Measurements from ENCODE around the gene DTNB.

Gene DTNB

DNA sequence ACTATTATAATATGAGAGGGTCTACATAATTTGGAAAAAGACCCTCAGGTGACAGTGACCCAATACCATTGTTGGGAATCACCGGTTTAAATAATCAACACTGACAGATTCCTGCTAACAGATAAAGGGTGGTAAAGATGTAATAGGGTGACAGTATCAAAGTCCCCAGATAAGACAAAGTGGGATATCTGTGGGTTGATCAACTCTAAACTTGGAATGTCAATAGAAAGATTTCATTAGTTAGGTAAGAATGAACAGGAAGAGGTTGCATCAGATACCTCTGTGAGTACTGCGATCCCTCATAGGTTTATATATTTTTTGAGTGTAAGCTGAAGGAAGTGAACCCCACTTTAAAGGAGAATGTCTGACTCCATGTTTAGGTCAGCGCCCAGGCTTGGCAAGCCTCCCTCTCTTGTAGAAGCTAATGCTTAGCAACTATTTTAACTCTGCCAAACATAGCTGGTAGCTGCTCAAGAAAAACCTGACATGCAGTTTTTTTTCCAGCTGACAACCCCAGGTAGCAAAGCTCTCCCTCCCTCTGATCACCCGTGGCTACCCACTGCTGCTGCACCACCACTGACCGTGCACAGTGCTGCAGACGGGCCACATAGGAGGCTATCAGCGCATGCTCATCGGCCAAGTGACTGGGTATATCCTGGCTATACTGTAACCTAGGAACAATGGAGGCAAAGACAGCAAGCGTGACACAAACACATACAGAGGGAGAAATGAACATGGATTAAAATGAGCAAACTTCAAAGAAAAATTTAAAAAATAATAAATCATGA lies 218.4 kb downstream of the DTNB start:
- Histone ChIP-seq H3K4me3 (ENCODE audit: insufficient read depth, low read depth, low read length) (no peak overlapping the region), H3K36me3 (ENCODE audit: control insufficient read depth, insufficient read depth, low read length) (no peaks in the 10 kb centered on the region), H3K4me1 (ENCODE audit: control insufficient read depth, insufficient read depth, low read length) (no peaks in the 10 kb centered on the region), H3K27ac (ENCODE audit: insufficient read depth, low read depth, low read length, poor library complexity, severe bottlenecking) (no peak overlapping the region), H3K9me3 (ENCODE audit: control insufficient read depth, low read length) (no peaks in the 10 kb centered on the region), H3K27me3 (ENCODE audit: control insufficient read depth, insufficient read depth, low read length, poor library complexity, severe bottlenecking) (no peaks in the 10 kb centered on the region)
- WGBS, 2 experiments, result 96% methylated on average over 9 of the region's 9 CpGs

DNA sequence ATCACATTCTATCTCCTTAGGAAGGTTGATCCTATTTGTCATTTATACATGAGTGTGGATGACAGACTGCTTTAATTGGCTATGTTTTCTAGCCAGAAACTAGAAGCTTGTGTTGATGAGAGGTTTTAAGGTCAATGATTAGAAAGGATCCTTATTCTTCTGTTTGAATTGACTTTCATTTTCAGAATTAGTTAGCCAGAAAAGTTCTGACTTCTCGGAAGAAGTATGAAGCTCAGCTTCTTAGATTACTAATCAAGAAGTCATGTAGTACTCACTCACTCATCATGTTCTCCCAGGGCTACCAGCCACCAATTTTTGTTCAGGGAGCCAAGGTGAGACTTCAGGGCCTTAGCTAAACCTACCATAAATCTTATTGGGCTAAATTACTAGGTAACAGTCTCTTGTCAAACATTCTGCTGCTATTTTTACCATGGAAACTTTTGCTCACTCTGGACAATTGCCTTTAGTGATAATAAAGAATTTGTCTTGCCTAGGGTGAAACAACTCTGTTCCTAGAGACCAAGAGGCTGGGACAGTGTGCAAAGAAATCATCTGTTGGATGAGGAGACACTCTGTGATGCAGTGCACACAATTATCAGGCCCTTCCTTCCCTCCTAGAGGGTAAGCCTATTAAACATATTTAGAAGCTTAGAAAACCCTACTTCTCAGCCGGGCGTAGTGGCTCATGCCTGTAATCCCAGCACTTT lies 220.0 kb downstream of the DTNB start:
- no peaks in the 10 kb centered on the region for H3K27me3 ChIP-seq (ENCODE audit: control insufficient read depth, insufficient read depth, low read length, poor library complexity, severe bottlenecking)
- H3K27ac ChIP-seq (ENCODE audit: insufficient read depth, low read depth, low read length, poor library complexity, severe bottlenecking), result no peak overlapping the region
- H3K36me3 ChIP-seq (ENCODE audit: control insufficient read depth, insufficient read depth, low read length), result no peaks in the 10 kb centered on the region
- H3K9me3 ChIP-seq (ENCODE audit: control insufficient read depth, low read length), result no peaks in the 10 kb centered on the region
- WGBS, 2 experiments, result 83 to 97% methylated on average over 3 of the region's 3 CpGs
- no peaks in the 10 kb centered on the region for H3K4me1 ChIP-seq (ENCODE audit: control insufficient read depth, insufficient read depth, low read length)
- H3K4me3 ChIP-seq (ENCODE audit: insufficient read depth, low read depth, low read length), result no peak overlapping the region

GRCh38 chr2:25448808-25449207 lies 224.6 kb downstream of the DTNB start:
- 90 to 93% methylated on average over 2 to 3 of the region's 6 CpGs for WGBS, 2 experiments
- Histone ChIP-seq H3K9me3 (ENCODE audit: control insufficient read depth, low read length) (no peaks in the 10 kb centered on the region), H3K36me3 (ENCODE audit: control insufficient read depth, insufficient read depth, low read length) (no peaks in the 10 kb centered on the region), H3K4me1 (ENCODE audit: control insufficient read depth, insufficient read depth, low read length) (no peaks in the 10 kb centered on the region), H3K4me3 (ENCODE audit: insufficient read depth, low read depth, low read length) (no peak overlapping the region), H3K27me3 (ENCODE audit: control insufficient read depth, insufficient read depth, low read length, poor library complexity, severe bottlenecking) (no peaks in the 10 kb centered on the region), H3K27ac (ENCODE audit: insufficient read depth, low read depth, low read length, poor library complexity, severe bottlenecking) (no peak overlapping the region)

GRCh38 chr2:25447018-25447417 lies 226.4 kb downstream of the DTNB start:
- WGBS, 2 experiments, result 91 to 94% methylated on average over 1 of the region's 1 CpG

DNA sequence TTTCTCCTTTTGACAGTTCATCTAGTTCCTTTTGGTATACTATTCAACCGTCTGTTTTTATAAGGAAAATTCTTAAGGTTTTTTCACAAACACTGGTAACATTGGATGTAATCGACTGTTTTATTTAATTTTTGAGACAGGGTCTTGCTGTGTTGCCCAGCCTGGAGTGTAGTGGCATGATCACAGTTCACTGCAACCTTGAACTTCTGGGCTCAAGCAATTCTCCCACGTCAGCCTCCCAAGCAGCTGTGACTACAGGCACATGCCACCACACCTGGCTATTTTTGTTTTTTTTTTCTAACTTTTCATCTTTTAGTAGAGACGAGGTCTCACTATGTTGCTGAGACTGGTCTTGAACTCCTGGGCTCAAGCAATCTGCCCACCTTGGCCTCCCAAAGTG lies 227.3 kb downstream of the DTNB start:
- Histone ChIP-seq H3K27ac (ENCODE audit: insufficient read depth, low read depth, low read length, poor library complexity, severe bottlenecking) (no peak overlapping the region), H3K4me1 (ENCODE audit: control insufficient read depth, insufficient read depth, low read length) (no peaks in the 10 kb centered on the region), H3K36me3 (ENCODE audit: control insufficient read depth, insufficient read depth, low read length) (no peaks in the 10 kb centered on the region), H3K27me3 (ENCODE audit: control insufficient read depth, insufficient read depth, low read length, poor library complexity, severe bottlenecking) (no peaks in the 10 kb centered on the region), H3K4me3 (ENCODE audit: insufficient read depth, low read depth, low read length) (no peak overlapping the region), H3K9me3 (ENCODE audit: control insufficient read depth, low read length) (no peaks in the 10 kb centered on the region)
- WGBS, 2 experiments, result 79 to 93% methylated on average over 4 of the region's 4 CpGs

More at GRCh38 chr2:25447018-25447417, 226.4 kb downstream of the DTNB start:
- Histone ChIP-seq H3K4me3 (ENCODE audit: insufficient read depth, low read depth, low read length) (no peak overlapping the region), H3K9me3 (ENCODE audit: control insufficient read depth, low read length) (no peaks in the 10 kb centered on the region), H3K4me1 (ENCODE audit: control insufficient read depth, insufficient read depth, low read length) (no peaks in the 10 kb centered on the region), H3K27me3 (ENCODE audit: control insufficient read depth, insufficient read depth, low read length, poor library complexity, severe bottlenecking) (no peaks in the 10 kb centered on the region), H3K36me3 (ENCODE audit: control insufficient read depth, insufficient read depth, low read length) (no peaks in the 10 kb centered on the region), H3K27ac (ENCODE audit: insufficient read depth, low read depth, low read length, poor library complexity, severe bottlenecking) (no peak overlapping the region)

DNA sequence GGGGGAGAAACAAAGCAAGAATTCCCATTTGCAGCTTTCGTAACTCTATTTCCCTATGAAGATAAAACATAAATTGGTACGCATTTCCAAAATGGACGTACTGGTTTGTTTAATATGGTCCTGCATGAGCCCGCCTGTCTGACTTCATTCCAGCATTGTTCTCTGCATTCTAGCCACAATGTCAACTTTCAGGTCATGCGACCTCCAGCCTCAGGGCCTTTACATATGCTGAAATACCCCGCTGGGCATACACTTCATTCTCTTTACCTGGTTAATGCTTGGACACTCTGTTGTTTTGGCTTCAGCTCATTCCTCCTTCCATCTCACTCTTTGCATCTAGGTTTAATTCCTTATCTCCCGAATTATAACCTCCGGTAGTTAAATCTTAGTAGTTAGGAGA lies 227.9 kb downstream of the DTNB start:
- Histone ChIP-seq H3K4me3 (ENCODE audit: insufficient read depth, low read depth, low read length) (no peak overlapping the region), H3K4me1 (ENCODE audit: control insufficient read depth, insufficient read depth, low read length) (no peaks in the 10 kb centered on the region), H3K9me3 (ENCODE audit: control insufficient read depth, low read length) (no peaks in the 10 kb centered on the region), H3K36me3 (ENCODE audit: control insufficient read depth, insufficient read depth, low read length) (no peaks in the 10 kb centered on the region), H3K27ac (ENCODE audit: insufficient read depth, low read depth, low read length, poor library complexity, severe bottlenecking) (no peak overlapping the region), H3K27me3 (ENCODE audit: control insufficient read depth, insufficient read depth, low read length, poor library complexity, severe bottlenecking) (no peaks in the 10 kb centered on the region)
- WGBS, 2 experiments, result 77 to 79% methylated on average over 8 of the region's 8 CpGs

GRCh38 chr2:25444608-25445270 lies 228.6 kb downstream of the DTNB start:
- H3K4me1 ChIP-seq (ENCODE audit: control insufficient read depth, insufficient read depth, low read length), result no peaks in the 10 kb centered on the region
- H3K27ac ChIP-seq (ENCODE audit: insufficient read depth, low read depth, low read length, poor library complexity, severe bottlenecking), result no peak overlapping the region
- no peaks in the 10 kb centered on the region for H3K36me3 ChIP-seq (ENCODE audit: control insufficient read depth, insufficient read depth, low read length)
- H3K9me3 ChIP-seq (ENCODE audit: control insufficient read depth, low read length), result no peaks in the 10 kb centered on the region
- H3K4me3 ChIP-seq (ENCODE audit: insufficient read depth, low read depth, low read length), result no peak overlapping the region
- 91 to 94% methylated on average over 5 to 7 of the region's 8 CpGs for WGBS, 2 experiments
- H3K27me3 ChIP-seq (ENCODE audit: control insufficient read depth, insufficient read depth, low read length, poor library complexity, severe bottlenecking), result no peaks in the 10 kb centered on the region

GRCh38 chr2:25443766-25444165 lies 229.6 kb downstream of the DTNB start:
- 92 to 98% methylated on average over 3 of the region's 3 CpGs for WGBS, 2 experiments
- Histone ChIP-seq H3K27ac (ENCODE audit: insufficient read depth, low read depth, low read length, poor library complexity, severe bottlenecking) (no peak overlapping the region), H3K36me3 (ENCODE audit: control insufficient read depth, insufficient read depth, low read length) (no peaks in the 10 kb centered on the region), H3K9me3 (ENCODE audit: control insufficient read depth, low read length) (no peaks in the 10 kb centered on the region), H3K4me3 (ENCODE audit: insufficient read depth, low read depth, low read length) (no peak overlapping the region), H3K27me3 (ENCODE audit: control insufficient read depth, insufficient read depth, low read length, poor library complexity, severe bottlenecking) (no peaks in the 10 kb centered on the region), H3K4me1 (ENCODE audit: control insufficient read depth, insufficient read depth, low read length) (no peaks in the 10 kb centered on the region)

DNA sequence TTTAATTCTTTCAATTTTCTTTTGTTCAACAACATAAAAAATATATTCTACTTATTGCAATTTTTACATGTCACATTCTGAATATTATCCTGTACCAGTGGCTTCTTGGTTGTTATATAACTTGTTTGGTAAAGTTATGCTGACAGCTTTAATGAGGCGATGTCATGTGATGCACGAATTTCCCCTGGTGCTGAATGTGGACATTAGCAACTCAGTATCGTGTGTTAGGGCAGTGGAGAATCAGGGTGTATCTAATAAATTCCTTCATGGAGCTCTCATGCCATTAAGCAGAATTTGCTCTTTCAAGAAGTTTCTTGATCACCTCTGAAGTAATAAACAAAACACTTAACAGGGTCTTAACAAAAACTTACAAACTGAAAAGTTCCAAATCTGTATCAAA lies 232.0 kb downstream of the DTNB start:
- no peak overlapping the region for H3K27ac ChIP-seq (ENCODE audit: insufficient read depth, low read depth, low read length, poor library complexity, severe bottlenecking)
- peaks cover under 1% of the 10 kb centered on the region for H3K36me3 ChIP-seq (ENCODE audit: control insufficient read depth, insufficient read depth, low read length)
- no peak overlapping the region for H3K4me3 ChIP-seq (ENCODE audit: insufficient read depth, low read depth, low read length)
- no peaks in the 10 kb centered on the region for H3K4me1 ChIP-seq (ENCODE audit: control insufficient read depth, insufficient read depth, low read length)
- H3K27me3 ChIP-seq (ENCODE audit: control insufficient read depth, insufficient read depth, low read length, poor library complexity, severe bottlenecking), result no peaks in the 10 kb centered on the region
- WGBS, 2 experiments, result 92 to 94% methylated on average over 3 of the region's 3 CpGs
- no peaks in the 10 kb centered on the region for H3K9me3 ChIP-seq (ENCODE audit: control insufficient read depth, low read length)

GRCh38 chr2:25438793-25439192 lies 234.6 kb downstream of the DTNB start:
- H3K36me3 ChIP-seq (ENCODE audit: control insufficient read depth, insufficient read depth, low read length), result peaks cover 13% of the 10 kb centered on the region
- H3K27me3 ChIP-seq (ENCODE audit: control insufficient read depth, insufficient read depth, low read length, poor library complexity, severe bottlenecking), result no peaks in the 10 kb centered on the region
- H3K4me3 ChIP-seq (ENCODE audit: insufficient read depth, low read depth, low read length), result no peak overlapping the region
- no peaks in the 10 kb centered on the region for H3K9me3 ChIP-seq (ENCODE audit: control insufficient read depth, low read length)
- no peak overlapping the region for H3K27ac ChIP-seq (ENCODE audit: insufficient read depth, low read depth, low read length, poor library complexity, severe bottlenecking)
- H3K4me1 ChIP-seq (ENCODE audit: control insufficient read depth, insufficient read depth, low read length), result no peaks in the 10 kb centered on the region
- 85 to 98% methylated on average over 2 of the region's 2 CpGs for WGBS, 2 experiments
